B cell (primary cell): ENCODE measurements around the gene LIF. TPM values are rescaled to one million over a fixed set of nuclear protein-coding genes. Genes with fewer than 3 reads are reported as not detected.

Source experiments
- ATAC-seq: fragments of 200-7000 bp; cut with Tn5 transposase; one replicate; pipeline ENCODE4 v1.10.0; 2021; ENCODE audit warnings: low read depth, mild to moderate bottlenecking, moderate number of reproducible peaks, moderate library complexity
- CTCF ChIA-PET: fragments of 350-600 bp; sonication (Branson Sonifier 250); formaldehyde crosslinking; loops from one replicate; lab custom pipeline; 2021; ENCODE audit warnings: antibody characterized with exemption, inconsistent platforms; lab: Charles Lee
- POLR2A ChIA-PET: fragments of 350-600 bp; sonication (Branson Sonifier 250); formaldehyde crosslinking; loops from one replicate; lab custom pipeline; 2021; ENCODE audit warnings: antibody characterized with exemption; lab: Charles Lee
- DNase-seq: peaks from one replicate; pipeline ENCODE4 v3.0.0; 2013
- H2AFZ ChIP-seq: 2 replicates; pipeline ENCODE4 v1.6.1; 2012; ENCODE audit warnings: mild to moderate bottlenecking, low read depth, low read length; ENCODE audit not compliant: insufficient read depth, poor library complexity, severe bottlenecking
- H3K27ac ChIP-seq, 2 donors: 1 replicate in 1 of 2; 2 replicates in 1 of 2; pipeline ENCODE4 v1.5.1; 2012 to 2013; ENCODE audit warnings: low read length in 2 of 2, mild to moderate bottlenecking in 2 of 2, moderate library complexity in 1 of 2
- H3K27me3 ChIP-seq, 4 experiments: fragments of 200-600 bp in 1 of 4; sonication (generic) in 1 of 4; replicated peaks in 1 of 4; 1 replicate in 2 of 4; 2 replicates in 2 of 4; pipeline versions ENCODE4 v1.6.1 to v1.7.0; 2013 to 2016; ENCODE audit warnings: low read length in 3 of 4, mild to moderate bottlenecking in 2 of 4, mixed read lengths in 1 of 4, moderate library complexity in 1 of 4; ENCODE audit not compliant: insufficient read depth in 4 of 4, control insufficient read depth in 3 of 4; ENCODE audit errors: control extremely low read depth in 1 of 4
- H3K36me3 ChIP-seq, 2 experiments: replicated peaks in 1 of 2; 1 replicate in 1 of 2; 2 replicates in 1 of 2; pipeline versions ENCODE4 v1.6.1 to v1.7.1; 2013; ENCODE audit warnings: low read length in 1 of 2; ENCODE audit not compliant: insufficient read depth in 2 of 2, control insufficient read depth in 1 of 2; ENCODE audit errors: control extremely low read depth in 1 of 2, extremely low read depth in 1 of 2
- H3K4me1 ChIP-seq, 2 donors: fragments of 200-600 bp in 1 of 2; sonication (generic) in 1 of 2; 1 replicate in 1 of 2; 2 replicates in 1 of 2; pipeline versions ENCODE4 v1.5.1 to v1.6.1; 2013 to 2017; ENCODE audit warnings: low read length in 2 of 2; ENCODE audit not compliant: control insufficient read depth in 2 of 2, insufficient read depth in 2 of 2
- H3K4me2 ChIP-seq: replicated peaks from 2 replicates; pipeline ENCODE3; 2012; ENCODE audit warnings: mild to moderate bottlenecking, low read depth, low read length; ENCODE audit not compliant: poor library complexity, severe bottlenecking
- H3K4me3 ChIP-seq, 5 experiments: fragments of 200-600 bp in 1 of 5; sonication (generic) in 1 of 5; 1 replicate in 3 of 5; 2 replicates in 2 of 5; pipeline versions ENCODE4 v1.5.1 to v1.7.0; 2011 to 2016; ENCODE audit warnings: low read length in 4 of 5, mild to moderate bottlenecking in 4 of 5, low read depth in 2 of 5, control low read depth in 1 of 5, moderate library complexity in 1 of 5; ENCODE audit not compliant: insufficient read depth in 1 of 5; ENCODE audit errors: control extremely low read depth in 1 of 5, extremely low read depth in 1 of 5
- H3K79me2 ChIP-seq: fragments of 200-600 bp; sonication (generic); one replicate; pipeline ENCODE4 v1.6.0; 2016; ENCODE audit warnings: low read length; ENCODE audit not compliant: control insufficient read depth, insufficient read depth
- H3K9ac ChIP-seq: fragments of 200-600 bp; sonication (generic); 2 replicates; pipeline ENCODE4 v1.6.1; 2017; ENCODE audit warnings: mild to moderate bottlenecking, low read length, moderate library complexity
- H3K9me3 ChIP-seq, 3 donors: one replicate each; pipeline versions ENCODE4 v1.6.1 to v1.7.1; 2013; ENCODE audit warnings: low read length in 2 of 3; ENCODE audit not compliant: control insufficient read depth in 2 of 3, insufficient read depth in 1 of 3; ENCODE audit errors: control extremely low read depth in 1 of 3
- H4K20me1 ChIP-seq: 2 replicates; pipeline ENCODE4 v1.6.0; 2012; ENCODE audit warnings: mild to moderate bottlenecking, low read length; ENCODE audit not compliant: insufficient read depth, control insufficient read depth, poor library complexity, severe bottlenecking
- H3K27ac Mint-ChIP-seq: one replicate; pipeline ENCODE4 v1.8.0; 2021; ENCODE audit warnings: mixed read lengths
- H3K27me3 Mint-ChIP-seq: one replicate; pipeline ENCODE4 v1.8.0; 2021; ENCODE audit warnings: mixed read lengths
- H3K4me1 Mint-ChIP-seq: one replicate; pipeline ENCODE4 v1.8.0; 2021; ENCODE audit warnings: mixed read lengths
- H3K4me3 Mint-ChIP-seq: one replicate; pipeline ENCODE4 v1.8.0; 2021; ENCODE audit warnings: mixed read lengths
- H3K9me3 Mint-ChIP-seq: one replicate; pipeline ENCODE4 v1.8.0; 2022; ENCODE audit warnings: mixed read lengths; ENCODE audit not compliant: insufficient read depth
- EZH2 ChIP-seq: IDR thresholded peaks from 2 replicates; pipeline ENCODE4 v1.6.1; 2012; ENCODE audit warnings: borderline replicate concordance, low read depth, mild to moderate bottlenecking, moderate library complexity, low read length; ENCODE audit not compliant: insufficient read depth, poor library complexity, severe bottlenecking
- WGBS: methylation state at CpG from one replicate; pipeline ENCODE4 v1.1.5; 2013; ENCODE audit warnings: missing lambda C conversion rate; ENCODE audit not compliant: insufficient coverage; 5-methylcytosine and 5-hydroxymethylcytosine counted together
- intact Hi-C: fragments of 100-400 bp; cut with micrococcal nuclease; formaldehyde crosslinking; loops from one replicate; pipeline ENCODE4 v1.10.0; 2022
- polyA plus RNA-seq: library from polyadenylated mRNA; depleted of rRNA; stranded (reverse); fragments of >200 nt; gene quantifications from 2 replicates; pipeline ENCODE4 v1.2.3, GENCODE V29; 2012
- total RNA-seq, 2 donors: library from RNA; stranded (reverse); fragments of 120-200 nt in 1 of 2; gene quantifications; 1 replicate in 1 of 2; 2 replicates in 1 of 2; pipeline versions ENCODE4 v1.2.3 to v1.2.4, GENCODE V29; 2013 to 2022
- TF ChIP-seq, protein P1 (sequence below): fragments of 200-600 bp; IDR thresholded peaks from one replicate; pipeline ENCODE4 v1.8.0; 2022; ENCODE audit warnings: antibody characterized with exemption, mild to moderate bottlenecking

Gene LIF
- total and polyA plus RNA-seq, 2 donors (not counting 1 experiment from before 2014, with no cell fraction given), result 0.47 TPM; not detected in 1

DNA sequence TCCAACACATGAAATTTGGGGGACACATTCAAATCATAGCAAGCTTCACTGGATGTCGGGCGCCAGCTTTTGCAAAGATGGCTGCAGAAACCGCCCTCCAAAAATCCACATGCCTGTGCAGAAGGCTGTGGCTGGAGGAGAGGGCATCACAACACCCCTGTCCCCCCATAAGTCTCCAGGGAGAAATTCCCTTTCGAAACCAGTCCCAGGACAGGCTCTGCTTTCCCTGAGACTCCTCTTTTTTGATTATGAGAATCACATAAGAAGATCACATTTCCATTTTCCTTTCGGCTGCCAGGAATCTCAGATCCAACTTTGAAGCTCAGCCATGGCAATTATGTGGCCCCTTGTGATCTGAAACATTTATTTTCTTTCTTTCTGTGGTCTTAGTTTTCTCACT is 9.7 kb downstream of the LIF start:
- Histone ChIP-seq H3K9ac (no peak overlapping the region), H3K4me2 (no peak overlapping the region), H3K4me3 (no peak overlapping the region), H3K79me2 (no peaks in the 10 kb centered on the region), H3K4me1 (peaks cover 3 to 12% of the 10 kb centered on the region in 2 donors), H3K27me3 (peaks cover 0 to 4% (median 0%) of the 10 kb centered on the region in 4 experiments), H3K36me3 (no peaks in the 10 kb centered on the region), H2AFZ (no peak overlapping the region), H3K9me3 (no peaks in the 10 kb centered on the region), H4K20me1 (no peaks in the 10 kb centered on the region), H3K27ac (no peak overlapping the region)
- ChIA-PET POLR2A (no interaction called here), CTCF (no interaction called here)
- Mint-ChIP-seq H3K9me3 (no peaks in the 10 kb centered on the region), H3K4me3 (no peak overlapping the region), H3K4me1 (peaks cover 7% of the 10 kb centered on the region), H3K27ac (no peak overlapping the region), H3K27me3 (peaks cover 4% of the 10 kb centered on the region)
- ATAC-seq, result no peak
- no peak for DNase-seq
- 92% methylated on average over 2 of the region's 5 CpGs for WGBS
- intact Hi-C loops, result no loop called here
- no peak for TF ChIP-seq EZH2
- TF ChIP-seq, protein P1, sequence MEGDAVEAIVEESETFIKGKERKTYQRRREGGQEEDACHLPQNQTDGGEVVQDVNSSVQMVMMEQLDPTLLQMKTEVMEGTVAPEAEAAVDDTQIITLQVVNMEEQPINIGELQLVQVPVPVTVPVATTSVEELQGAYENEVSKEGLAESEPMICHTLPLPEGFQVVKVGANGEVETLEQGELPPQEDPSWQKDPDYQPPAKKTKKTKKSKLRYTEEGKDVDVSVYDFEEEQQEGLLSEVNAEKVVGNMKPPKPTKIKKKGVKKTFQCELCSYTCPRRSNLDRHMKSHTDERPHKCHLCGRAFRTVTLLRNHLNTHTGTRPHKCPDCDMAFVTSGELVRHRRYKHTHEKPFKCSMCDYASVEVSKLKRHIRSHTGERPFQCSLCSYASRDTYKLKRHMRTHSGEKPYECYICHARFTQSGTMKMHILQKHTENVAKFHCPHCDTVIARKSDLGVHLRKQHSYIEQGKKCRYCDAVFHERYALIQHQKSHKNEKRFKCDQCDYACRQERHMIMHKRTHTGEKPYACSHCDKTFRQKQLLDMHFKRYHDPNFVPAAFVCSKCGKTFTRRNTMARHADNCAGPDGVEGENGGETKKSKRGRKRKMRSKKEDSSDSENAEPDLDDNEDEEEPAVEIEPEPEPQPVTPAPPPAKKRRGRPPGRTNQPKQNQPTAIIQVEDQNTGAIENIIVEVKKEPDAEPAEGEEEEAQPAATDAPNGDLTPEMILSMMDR, result no peak

- intact Hi-C loops, result no loop called here
- Histone ChIP-seq H3K4me2 (no peak overlapping the region), H2AFZ (no peak overlapping the region), H4K20me1 (no peaks in the 10 kb centered on the region), H3K27ac (no peak overlapping the region), H3K36me3 (no peaks in the 10 kb centered on the region), H3K9me3 (no peaks in the 10 kb centered on the region), H3K4me1 (peaks cover 0 to 4% of the 10 kb centered on the region in 2 donors), H3K79me2 (no peaks in the 10 kb centered on the region), H3K27me3 (peaks cover 0 to 4% (median 0%) of the 10 kb centered on the region in 4 experiments), H3K4me3 (no peak overlapping the region), H3K9ac (no peak overlapping the region)
- 62% methylated on average over 10 of the region's 10 CpGs for WGBS
- peaks cover 4% of the 10 kb centered on the region for H3K27me3 Mint-ChIP-seq
- POLR2A ChIA-PET, result no interaction called here
- ATAC-seq, result no peak
- H3K9me3 Mint-ChIP-seq, result no peaks in the 10 kb centered on the region
- TF ChIP-seq EZH2, result no peak
- TF ChIP-seq, protein P1, result no peak
- H3K4me1 Mint-ChIP-seq, result peaks cover 4% of the 10 kb centered on the region
- no peak overlapping the region for H3K27ac Mint-ChIP-seq
- no peak overlapping the region for H3K4me3 Mint-ChIP-seq
- CTCF ChIA-PET, result no interaction called here
- DNase-seq, result no peak
Measured at GRCh38 chr22:30235687-30236170, 10.8 kb downstream of the LIF start.
